Upper lobe of left lung (tissue), 6 donors: ENCODE data around the gene ENAM. TPM values are rescaled to one million over a fixed set of nuclear protein-coding genes. Genes with fewer than 3 reads are reported as not detected.
"Not testable (repeated sequence)": the region's sequence is repeated elsewhere in the genome, so short reads cannot be mapped to it uniquely, and the experiment has no call there.

Experiments used
- ATAC-seq, 2 donors: fragments of 200-7000 bp; cut with Tn5 transposase; one replicate each; pipeline ENCODE4 v1.9.1; 2022; ENCODE audit warnings: mild to moderate bottlenecking in 2 of 2, moderate library complexity in 2 of 2; ENCODE audit not compliant: low FRiP score in 2 of 2
- DNase-seq, 2 donors: peaks; one replicate each; pipeline ENCODE4 v3.0.0-alpha.2; 2019 to 2020
- H3K27ac ChIP-seq, 4 donors: fragments of 200-600 bp; sonication (generic); one replicate each; pipeline ENCODE4 v1.5.1; 2016 to 2019
- H3K27me3 ChIP-seq, 4 donors: fragments of 200-600 bp; sonication (generic); one replicate each; pipeline ENCODE4 v1.5.1; 2017 to 2019
- H3K36me3 ChIP-seq, 4 donors: fragments of 200-600 bp; sonication (generic); one replicate each; pipeline ENCODE4 v1.5.1; 2016 to 2019
- H3K4me1 ChIP-seq, 4 donors: fragments of 200-600 bp; sonication (generic); one replicate each; pipeline ENCODE4 v1.5.1; 2018 to 2019
- H3K4me3 ChIP-seq, 4 donors: fragments of 200-600 bp; sonication (generic); one replicate each; pipeline ENCODE4 v1.5.1; 2017 to 2019; ENCODE audit warnings: mild to moderate bottlenecking in 2 of 4, moderate library complexity in 1 of 4
- H3K9me3 ChIP-seq, 4 donors: fragments of 200-600 bp; sonication (generic); one replicate each; pipeline ENCODE4 v1.5.1; 2018 to 2019
- CTCF ChIP-seq, 6 experiments: fragments of 450-650 bp in 4 of 6; fragments of 200-600 bp in 2 of 6; sonication (generic) in 2 of 6; IDR thresholded peaks; one replicate each; pipeline ENCODE4 v1.5.1; 2016 to 2019; ENCODE audit warnings: antibody characterized with exemption in 6 of 6
- EP300 ChIP-seq, 4 donors: sonication (generic); formaldehyde crosslinking; IDR thresholded peaks; one replicate each; pipeline ENCODE4 v1.5.1; 2017; ENCODE audit warnings: antibody characterized with exemption in 4 of 4, control low read depth in 2 of 4
- POLR2A ChIP-seq, 4 donors: fragments of 450-650 bp; IDR thresholded peaks; one replicate each; pipeline ENCODE4 v1.5.1; 2016 to 2017; ENCODE audit warnings: antibody characterized with exemption in 4 of 4, mild to moderate bottlenecking in 2 of 4
- POLR2AphosphoS5 ChIP-seq, 2 donors: sonication (generic); formaldehyde crosslinking; IDR thresholded peaks; one replicate each; pipeline ENCODE4 v1.5.1; 2017; ENCODE audit warnings: antibody characterized with exemption in 2 of 2
- WGBS, 2 donors: methylation state at CpG; one replicate each; pipeline ENCODE4 v1.1.5; 2017 to 2018; 5-methylcytosine and 5-hydroxymethylcytosine counted together
- total RNA-seq, 6 donors: library from RNA; depleted of rRNA in 4 of 6; stranded (reverse); fragments of >200 nt in 4 of 6; gene quantifications; one replicate each; pipeline versions ENCODE4 v1.1.0 to v1.2.1, GENCODE V29; 2016 to 2021
- donor health status: DM: no; HTN: no; CAD: no; lungs with moderate emphysema.
- donor health status: DM: no; HTN: yes; CAD: no; lungs with severe emphysema.

Gene ENAM
- total RNA-seq, 6 donors from 2014 or later, result 0.17 to 0.26 TPM; not detected in 4

GRCh38 chr4:70654605-70655011, 26.1 kb downstream of the ENAM start:
- Histone ChIP-seq H3K27me3 (no peaks in the 10 kb centered on the region), H3K27ac (no peak overlapping the region), H3K9me3 (no peaks in the 10 kb centered on the region), H3K4me3 (no peak overlapping the region), H3K36me3 (no peaks in the 10 kb centered on the region), H3K4me1 (peaks cover 0 to 6% (median 2%) of the 10 kb centered on the region in 4 donors)
- 63 to 79% methylated on average over 5 of the region's 5 CpGs for WGBS, 2 donors
- no peak for TF ChIP-seq POLR2A (IDR thresholded peaks at IDR 0.05)
- no peak for TF ChIP-seq EP300 (IDR thresholded peaks at IDR 0.05)
- TF ChIP-seq CTCF (IDR thresholded peaks at IDR 0.05), result no peak
- TF ChIP-seq POLR2AphosphoS5 (IDR thresholded peaks at IDR 0.05), result no peak
- ATAC-seq, result no peak
- DNase-seq, result no peak

GRCh38 chr4:70657326-70657725, 28.8 kb downstream of the ENAM start:
- no peak for TF ChIP-seq POLR2AphosphoS5 (IDR thresholded peaks at IDR 0.05)
- TF ChIP-seq CTCF (IDR thresholded peaks at IDR 0.05), result no peak
- no peak for TF ChIP-seq EP300 (IDR thresholded peaks at IDR 0.05)
- no peak for TF ChIP-seq POLR2A (IDR thresholded peaks at IDR 0.05)
- no peak overlapping the region for H3K4me3 ChIP-seq
- no peaks in the 10 kb centered on the region for H3K36me3 ChIP-seq
- H3K27ac ChIP-seq, result no peak overlapping the region
- no peaks in the 10 kb centered on the region for H3K27me3 ChIP-seq
- WGBS, 2 donors, result 82 to 86% methylated on average over 5 of the region's 5 CpGs
- H3K9me3 ChIP-seq, result no peaks in the 10 kb centered on the region
- peaks cover 0 to 4% (median under 1%) of the 10 kb centered on the region in 4 donors for H3K4me1 ChIP-seq
- no peak for ATAC-seq
- DNase-seq, result no peak

- Histone ChIP-seq H3K27ac (no peak overlapping the region), H3K36me3 (no peaks in the 10 kb centered on the region), H3K4me1 (peaks cover 0 to 4% (median 0%) of the 10 kb centered on the region in 4 donors), H3K4me3 (no peak overlapping the region), H3K27me3 (no peaks in the 10 kb centered on the region), H3K9me3 (no peaks in the 10 kb centered on the region)
- WGBS, 2 donors, result 34 to 41% methylated on average over 3 of the region's 3 CpGs
- TF ChIP-seq CTCF (IDR thresholded peaks at IDR 0.05), result no peak
- no peak for TF ChIP-seq POLR2AphosphoS5 (IDR thresholded peaks at IDR 0.05)
- TF ChIP-seq POLR2A (IDR thresholded peaks at IDR 0.05), result no peak
- TF ChIP-seq EP300 (IDR thresholded peaks at IDR 0.05), result no peak
- peak in 1 of 2 donors; percentile 22 for ATAC-seq
- no peak for DNase-seq
These were observed 29.9 kb downstream of the ENAM start for GRCh38 chr4:70658418-70658817.

- Histone ChIP-seq H3K9me3 (no peaks in the 10 kb centered on the region), H3K27ac (no peak overlapping the region), H3K36me3 (no peaks in the 10 kb centered on the region), H3K4me3 (no peak overlapping the region), H3K27me3 (no peaks in the 10 kb centered on the region), H3K4me1 (peaks cover 0 to 4% (median 0%) of the 10 kb centered on the region in 4 donors)
- WGBS, 2 donors, result 81 to 84% methylated on average over 4 of the region's 4 CpGs
- DNase-seq (no peak), ATAC-seq (no peak)
- TF ChIP-seq POLR2AphosphoS5 (IDR thresholded peaks at IDR 0.05), result no peak
- TF ChIP-seq CTCF (IDR thresholded peaks at IDR 0.05), result no peak
- TF ChIP-seq POLR2A (IDR thresholded peaks at IDR 0.05), result no peak
- TF ChIP-seq EP300 (IDR thresholded peaks at IDR 0.05), result no peak
These were observed 31.6 kb downstream of the ENAM start for GRCh38 chr4:70660106-70660505.

GRCh38 chr4:70661309-70661922, 32.9 kb downstream of the ENAM start:
- H3K4me1 ChIP-seq, H3K27ac ChIP-seq, H3K4me3 ChIP-seq, H3K27me3 ChIP-seq, H3K36me3 ChIP-seq, DNase-seq, ATAC-seq, H3K9me3 ChIP-seq: not testable (repeated sequence)
- 83 to 89% methylated on average over 5 of the region's 5 CpGs for WGBS, 2 donors
